Measurements from ENCODE around the gene SESN3.
"Not testable (repeated sequence)": the region's sequence is repeated elsewhere in the genome, so short reads cannot be mapped to it uniquely, and the experiment has no call there.

Gene SESN3

DNA sequence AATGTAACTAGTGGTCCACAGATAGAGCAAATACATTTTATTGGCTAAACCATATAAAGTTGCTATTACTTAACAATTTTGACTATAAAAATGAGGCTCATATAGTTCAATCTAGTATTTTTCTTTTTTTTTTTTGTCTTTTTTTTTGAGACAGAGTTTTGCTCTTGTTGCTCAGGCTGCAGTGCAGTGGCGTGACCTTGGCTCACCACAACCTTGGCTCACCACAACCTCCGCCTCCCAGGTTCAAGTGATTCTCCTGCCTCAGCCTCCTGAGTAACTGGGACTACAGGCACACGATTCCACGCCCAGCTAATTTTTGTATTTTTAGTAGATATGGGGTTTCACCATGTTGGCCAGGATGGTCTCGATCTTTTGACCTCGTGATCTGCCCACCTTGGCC lies 3.9 kb downstream of the SESN3 start:
- not testable (repeated sequence) for H3K4me3 Mint-ChIP-seq; H3K9me3 Mint-ChIP-seq; ATAC-seq (replicated peaks); DNase-seq; H3K36me3 Mint-ChIP-seq (ENCODE audit: insufficient read depth); H3K27me3 Mint-ChIP-seq; H3K27ac Mint-ChIP-seq
- H3K4me1 Mint-ChIP-seq (ENCODE audit: low read depth in 2 of 2): peaks cover 4 to 18% of the 10 kb centered on the region in 2 donors

GRCh38 chr11:95222817-95223216 lies 8.2 kb downstream of the SESN3 start:
- DNase-seq: no peak
- H3K4me3 Mint-ChIP-seq: no peak overlapping the region
- H3K36me3 Mint-ChIP-seq (ENCODE audit: insufficient read depth): peaks cover 3% of the 10 kb centered on the region
- H3K4me1 Mint-ChIP-seq (ENCODE audit: low read depth in 2 of 2): no peaks in the 10 kb centered on the region
- ATAC-seq (replicated peaks): no peak
- H3K27ac Mint-ChIP-seq: no peak overlapping the region
- H3K27me3 Mint-ChIP-seq: no peaks in the 10 kb centered on the region
- no peaks in the 10 kb centered on the region for H3K9me3 Mint-ChIP-seq

DNA sequence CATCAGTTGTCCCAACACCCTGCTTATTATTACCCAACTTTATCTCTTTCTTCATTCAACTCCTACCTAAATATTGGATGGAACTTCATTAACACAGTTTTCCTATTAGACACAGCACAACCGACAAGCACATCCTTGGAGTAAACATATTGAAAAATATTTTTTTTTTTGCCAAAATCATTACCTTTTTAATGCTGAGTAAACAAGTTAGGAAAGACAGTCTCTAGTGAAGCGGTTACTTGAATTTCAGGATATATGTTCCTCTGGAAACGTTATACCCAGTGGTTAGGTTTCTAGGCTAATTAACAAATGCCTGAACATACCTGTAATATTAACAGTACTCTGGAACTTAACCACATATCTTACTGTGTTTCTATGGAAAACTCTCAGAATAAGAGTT lies 11.4 kb downstream of the SESN3 start:
- peaks cover 6% of the 10 kb centered on the region for H3K36me3 Mint-ChIP-seq (ENCODE audit: insufficient read depth)
- DNase-seq (no peak), ATAC-seq (replicated peaks) (no peak)
- H3K9me3 Mint-ChIP-seq: no peaks in the 10 kb centered on the region
- no peak overlapping the region for H3K27ac Mint-ChIP-seq
- no peak overlapping the region for H3K4me3 Mint-ChIP-seq
- no peaks in the 10 kb centered on the region for H3K4me1 Mint-ChIP-seq (ENCODE audit: low read depth in 2 of 2)
- no peaks in the 10 kb centered on the region for H3K27me3 Mint-ChIP-seq

- H3K27ac Mint-ChIP-seq: no peak overlapping the region
- no peaks in the 10 kb centered on the region for H3K9me3 Mint-ChIP-seq
- H3K36me3 Mint-ChIP-seq (ENCODE audit: insufficient read depth): peaks cover 6% of the 10 kb centered on the region
- no peaks in the 10 kb centered on the region for H3K4me1 Mint-ChIP-seq (ENCODE audit: low read depth in 2 of 2)
- no peak for DNase-seq
- H3K27me3 Mint-ChIP-seq: no peaks in the 10 kb centered on the region
- no peak for ATAC-seq (replicated peaks)
- no peak overlapping the region for H3K4me3 Mint-ChIP-seq
Measured at GRCh38 chr11:95218149-95218548, 12.9 kb downstream of the SESN3 start.

DNA sequence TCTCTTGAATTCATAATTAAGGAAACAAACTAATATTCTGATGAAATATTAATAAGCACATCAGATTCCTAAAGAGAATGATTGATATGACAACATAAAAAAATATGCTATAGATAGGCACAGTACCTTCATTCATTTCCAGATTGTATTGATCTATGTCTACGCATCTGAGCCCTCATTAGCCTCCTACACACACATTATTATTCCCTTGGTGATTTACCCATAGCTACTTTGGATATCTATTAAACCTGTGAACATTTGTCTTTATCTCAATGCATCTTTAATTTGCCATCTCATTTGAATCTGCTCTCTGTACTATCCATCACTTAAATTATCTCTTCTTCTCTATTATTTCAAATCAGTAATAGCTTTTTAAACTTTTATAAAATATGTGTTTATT lies 18.4 kb downstream of the SESN3 start:
- peaks cover 3% of the 10 kb centered on the region for H3K36me3 Mint-ChIP-seq (ENCODE audit: insufficient read depth)
- no peak for DNase-seq
- H3K9me3 Mint-ChIP-seq: peaks cover 0 to 2% of the 10 kb centered on the region in 2 donors
- ATAC-seq (replicated peaks): no peak
- H3K27me3 Mint-ChIP-seq: no peaks in the 10 kb centered on the region
- no peak overlapping the region for H3K4me3 Mint-ChIP-seq
- H3K27ac Mint-ChIP-seq: no peak overlapping the region
- peaks cover 0 to 2% of the 10 kb centered on the region in 2 donors for H3K4me1 Mint-ChIP-seq (ENCODE audit: low read depth in 2 of 2)

GRCh38 chr11:95209535-95209934 lies 21.5 kb downstream of the SESN3 start:
- not testable (repeated sequence) for DNase-seq; H3K9me3 Mint-ChIP-seq; H3K27ac Mint-ChIP-seq; H3K4me1 Mint-ChIP-seq (ENCODE audit: low read depth in 2 of 2); H3K4me3 Mint-ChIP-seq; ATAC-seq (replicated peaks); H3K36me3 Mint-ChIP-seq (ENCODE audit: insufficient read depth); H3K27me3 Mint-ChIP-seq

DNA sequence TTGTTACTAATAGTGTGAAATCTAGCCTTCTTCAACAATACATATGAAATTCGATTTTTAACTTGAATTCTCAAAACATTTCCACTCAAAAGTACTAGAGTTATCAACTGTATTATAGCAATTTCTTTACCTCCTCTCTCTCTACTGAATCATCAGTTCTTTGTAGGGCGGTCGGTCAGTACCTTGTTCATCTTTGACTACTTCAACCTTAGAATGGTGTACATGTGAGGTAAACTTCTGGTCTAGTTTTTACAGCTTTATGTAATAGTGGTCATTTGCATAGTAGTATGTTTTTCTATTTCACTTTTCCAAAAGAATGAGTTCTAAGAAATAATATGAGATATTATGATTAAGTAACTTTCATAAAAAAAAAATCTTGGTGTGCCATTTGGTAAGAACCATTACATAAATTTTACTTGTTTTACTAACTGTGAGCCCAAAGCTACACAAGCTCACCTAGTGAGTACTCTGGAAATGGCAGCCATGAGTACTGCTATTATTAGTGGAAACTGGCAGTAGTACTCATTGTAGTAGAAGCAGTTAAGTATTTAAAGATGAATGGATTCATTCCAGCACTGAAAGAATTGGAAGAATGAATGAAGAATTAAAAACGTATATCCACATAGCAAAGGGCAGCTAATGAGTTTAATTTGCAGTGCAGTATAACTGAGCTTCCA lies 30.1 kb downstream of the SESN3 start:
- Mint-ChIP-seq H3K27me3 (no peaks in the 10 kb centered on the region), H3K4me3 (no peak overlapping the region), H3K4me1 (ENCODE audit: low read depth in 2 of 2) (peaks cover 5 to 15% of the 10 kb centered on the region in 2 donors), H3K27ac (no peak overlapping the region), H3K36me3 (ENCODE audit: insufficient read depth) (peaks cover 6% of the 10 kb centered on the region), H3K9me3 (no peaks in the 10 kb centered on the region)
- ATAC-seq (replicated peaks): no peak
- no peak for DNase-seq

GRCh38 chr11:95195831-95196230 lies 35.2 kb downstream of the SESN3 start:
- Mint-ChIP-seq H3K27ac (no peak overlapping the region), H3K36me3 (ENCODE audit: insufficient read depth) (no peaks in the 10 kb centered on the region), H3K4me1 (ENCODE audit: low read depth in 2 of 2) (peaks cover 4 to 12% of the 10 kb centered on the region in 2 donors), H3K9me3 (no peaks in the 10 kb centered on the region), H3K4me3 (no peak overlapping the region), H3K27me3 (no peaks in the 10 kb centered on the region)
- DNase-seq: no peak
- no peak for ATAC-seq (replicated peaks)

GRCh38 chr11:95193541-95193940 lies 37.5 kb downstream of the SESN3 start:
- no peaks in the 10 kb centered on the region for H3K27me3 Mint-ChIP-seq
- no peaks in the 10 kb centered on the region for H3K9me3 Mint-ChIP-seq
- no peak for DNase-seq
- no peak overlapping the region for H3K27ac Mint-ChIP-seq
- H3K36me3 Mint-ChIP-seq (ENCODE audit: insufficient read depth): peaks cover 5% of the 10 kb centered on the region
- no peak overlapping the region for H3K4me3 Mint-ChIP-seq
- peaks cover 4 to 12% of the 10 kb centered on the region in 2 donors for H3K4me1 Mint-ChIP-seq (ENCODE audit: low read depth in 2 of 2)
- ATAC-seq (replicated peaks): no peak

DNA sequence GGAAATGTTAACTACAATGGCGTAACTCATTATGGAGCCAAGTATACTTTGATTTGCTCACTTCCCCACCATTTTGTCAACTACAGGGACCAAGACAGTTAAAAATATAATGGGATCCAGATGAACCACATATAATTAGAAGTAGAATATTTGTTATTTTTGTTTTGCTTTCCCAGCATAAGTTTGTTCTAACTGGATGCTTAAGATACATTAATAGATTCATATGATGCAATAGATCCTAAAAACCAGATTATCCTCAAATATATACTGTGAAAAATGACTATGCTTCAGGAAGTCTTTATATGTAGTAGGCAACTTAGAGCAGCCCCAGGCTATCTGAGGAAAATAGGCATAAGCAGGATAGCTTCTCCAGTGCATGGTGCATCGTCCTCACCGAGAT lies 38.3 kb downstream of the SESN3 start:
- DNase-seq (no peak), ATAC-seq (replicated peaks) (no peak)
- no peaks in the 10 kb centered on the region for H3K9me3 Mint-ChIP-seq
- peaks cover 5% of the 10 kb centered on the region for H3K36me3 Mint-ChIP-seq (ENCODE audit: insufficient read depth)
- H3K27me3 Mint-ChIP-seq: no peaks in the 10 kb centered on the region
- no peak overlapping the region for H3K27ac Mint-ChIP-seq
- H3K4me1 Mint-ChIP-seq (ENCODE audit: low read depth in 2 of 2): peaks cover 4 to 9% of the 10 kb centered on the region in 2 donors
- no peak overlapping the region for H3K4me3 Mint-ChIP-seq

GRCh38 chr11:95187723-95188122 lies 43.3 kb downstream of the SESN3 start:
- no peaks in the 10 kb centered on the region for H3K4me1 Mint-ChIP-seq (ENCODE audit: low read depth in 2 of 2)
- H3K9me3 Mint-ChIP-seq: no peaks in the 10 kb centered on the region
- H3K27ac Mint-ChIP-seq: no peak overlapping the region
- H3K36me3 Mint-ChIP-seq (ENCODE audit: insufficient read depth): peaks cover 16% of the 10 kb centered on the region
- no peaks in the 10 kb centered on the region for H3K27me3 Mint-ChIP-seq
- ATAC-seq (replicated peaks) (no peak), DNase-seq (no peak)
- no peak overlapping the region for H3K4me3 Mint-ChIP-seq

DNA sequence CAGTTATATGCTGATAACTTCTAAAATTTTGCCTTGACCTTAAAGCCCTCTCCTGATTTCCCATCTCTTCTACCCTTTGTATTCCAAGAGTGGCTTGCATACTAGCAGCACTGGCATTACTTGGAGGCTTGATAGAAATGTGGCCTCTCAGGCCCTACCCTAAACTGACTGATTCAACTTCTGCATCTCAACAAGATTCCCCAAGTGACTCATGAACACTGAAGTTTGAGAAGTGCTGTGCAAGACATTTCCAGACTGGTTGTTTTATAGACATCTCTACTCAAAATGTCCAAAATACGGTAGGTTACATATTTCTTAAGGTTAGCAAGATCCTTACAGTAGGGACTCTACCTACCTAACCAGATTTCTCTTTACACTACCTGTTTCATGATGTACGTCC lies 48.6 kb downstream of the SESN3 start:
- Mint-ChIP-seq H3K4me3 (no peak overlapping the region), H3K27me3 (no peaks in the 10 kb centered on the region), H3K36me3 (ENCODE audit: insufficient read depth) (peaks cover 14% of the 10 kb centered on the region), H3K27ac (no peak overlapping the region), H3K4me1 (ENCODE audit: low read depth in 2 of 2) (no peaks in the 10 kb centered on the region), H3K9me3 (no peaks in the 10 kb centered on the region)
- no peak for DNase-seq
- no peak for ATAC-seq (replicated peaks)

- no peak overlapping the region for H3K27ac Mint-ChIP-seq
- H3K4me3 Mint-ChIP-seq: no peak overlapping the region
- H3K27me3 Mint-ChIP-seq: no peaks in the 10 kb centered on the region
- DNase-seq: no peak
- H3K9me3 Mint-ChIP-seq: no peaks in the 10 kb centered on the region
- ATAC-seq (replicated peaks): no peak
- H3K36me3 Mint-ChIP-seq (ENCODE audit: insufficient read depth): peaks cover 18% of the 10 kb centered on the region
- H3K4me1 Mint-ChIP-seq (ENCODE audit: low read depth in 2 of 2): no peaks in the 10 kb centered on the region
Measured at GRCh38 chr11:95175818-95176380, 55.1 kb downstream of the SESN3 start.

DNA sequence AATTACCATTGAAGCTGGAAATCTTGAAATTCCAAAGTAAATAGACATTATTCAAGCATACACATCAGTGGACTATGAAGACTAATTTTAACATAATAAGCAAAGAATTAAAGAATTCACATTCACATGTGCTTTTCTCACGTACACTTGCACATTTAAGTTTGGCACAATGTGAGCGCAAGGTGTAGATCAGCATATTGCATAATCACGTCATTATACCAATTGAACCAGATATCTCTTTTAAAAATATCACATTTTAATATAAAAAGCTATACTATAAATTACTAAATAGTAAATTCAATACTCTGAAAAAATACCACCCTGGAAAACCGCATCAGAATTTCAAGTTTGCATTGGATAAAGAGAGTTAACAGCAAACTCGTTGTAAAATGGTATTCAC lies 60.7 kb downstream of the SESN3 start:
- Mint-ChIP-seq H3K9me3 (no peaks in the 10 kb centered on the region), H3K4me3 (no peak overlapping the region), H3K36me3 (ENCODE audit: insufficient read depth) (peaks cover 9% of the 10 kb centered on the region), H3K4me1 (ENCODE audit: low read depth in 2 of 2) (no peaks in the 10 kb centered on the region), H3K27me3 (no peaks in the 10 kb centered on the region), H3K27ac (no peak overlapping the region)
- ATAC-seq (replicated peaks): no peak
- DNase-seq: no peak

Data from effector memory CD8-positive, alpha-beta T cell (primary cell).